ENCODE measurements around the gene PKNOX2. TPM values are rescaled to one million over a fixed set of nuclear protein-coding genes. Genes with fewer than 3 reads are reported as not detected.

PKNOX2 gene
- total RNA-seq, 1 experiment from 2014 or later = not detected

DNA sequence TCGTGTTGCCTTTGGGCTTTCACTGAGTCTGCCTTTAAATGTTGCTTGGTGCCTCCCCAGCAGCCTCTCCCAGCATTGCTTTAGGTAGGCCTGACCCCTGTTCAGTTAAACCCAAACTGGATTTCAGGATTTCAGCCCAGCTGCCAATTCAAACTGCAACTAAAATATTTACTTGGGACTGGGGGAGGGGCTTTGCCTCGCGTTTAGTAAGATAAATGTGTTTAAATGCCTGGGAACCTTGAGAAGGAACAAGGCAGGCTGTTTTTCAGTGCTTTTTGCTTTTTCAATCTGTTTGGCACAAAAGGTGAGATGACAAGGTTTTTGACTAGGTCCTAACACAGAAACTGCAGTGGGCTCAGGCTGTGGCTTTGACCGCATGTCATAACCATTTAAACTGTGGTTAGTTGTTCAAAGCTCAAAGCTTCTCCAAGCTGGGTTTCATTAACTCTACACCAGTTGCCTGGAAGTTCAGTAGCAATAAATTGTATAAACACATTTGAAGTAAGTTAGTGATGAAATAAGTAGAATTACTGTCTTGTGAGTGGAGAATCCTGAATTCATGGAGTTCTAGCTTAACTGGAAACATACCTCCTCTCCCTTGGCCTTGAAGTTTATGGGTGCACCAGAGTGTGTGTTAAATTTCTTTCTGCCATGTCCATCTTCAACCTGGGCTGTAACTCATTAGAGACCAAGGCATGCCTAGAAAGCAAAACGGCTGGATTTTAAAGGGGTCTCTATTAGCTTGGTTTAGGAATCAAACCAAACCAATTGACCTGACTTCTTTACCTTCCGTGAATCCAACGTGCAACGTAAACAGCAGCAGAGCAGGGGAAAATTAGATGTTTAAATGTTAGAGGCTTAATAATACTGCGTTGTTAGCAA lies 3.6 kb downstream of the PKNOX2 start:
- DNase-seq (ENCODE audit: low read depth) = no peak
- in situ Hi-C loops (cut with HindIII; ENCODE audit: low pct_unique_long_range_greater_than_20kb, low sequenced_read_pairs) = no loop called here

GRCh38 chr11:125168918-125169456 lies 4.4 kb downstream of the PKNOX2 start:
- DNase-seq (ENCODE audit: low read depth) = no peak
- in situ Hi-C loops (cut with HindIII; ENCODE audit: low pct_unique_long_range_greater_than_20kb, low sequenced_read_pairs) = no loop called here

GRCh38 chr11:125170001-125170509 lies 5.5 kb downstream of the PKNOX2 start:
- in situ Hi-C loops (cut with HindIII; ENCODE audit: low pct_unique_long_range_greater_than_20kb, low sequenced_read_pairs) = no loop called here
- DNase-seq (ENCODE audit: low read depth) = no peak

DNA sequence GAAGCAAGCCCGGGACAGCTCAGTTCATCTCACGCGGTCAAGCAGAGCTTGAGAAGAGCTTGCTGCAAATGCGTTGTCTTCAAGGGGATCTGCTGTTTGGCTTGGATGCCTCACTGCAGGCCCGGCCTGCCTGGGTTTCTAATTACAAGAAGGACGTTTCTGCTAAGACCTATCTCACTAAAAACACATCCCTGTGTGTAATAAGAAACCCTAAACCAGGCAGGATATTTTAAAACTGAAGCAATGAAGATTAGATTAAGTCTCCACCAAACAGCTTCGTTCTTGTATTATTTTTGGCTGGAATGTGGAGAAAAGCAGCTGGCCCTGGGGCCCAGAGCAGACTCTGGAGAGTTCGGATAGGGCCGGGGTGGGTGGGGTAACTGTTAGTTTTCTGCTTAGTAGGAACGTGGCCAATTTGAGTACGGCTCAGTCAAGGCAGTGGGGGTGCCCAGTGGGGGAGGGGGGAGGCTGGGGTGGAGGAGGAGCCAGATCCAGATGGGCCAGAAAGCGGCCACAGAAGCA lies 6.0 kb downstream of the PKNOX2 start:
- in situ Hi-C loops (cut with HindIII; ENCODE audit: low pct_unique_long_range_greater_than_20kb, low sequenced_read_pairs) = no loop called here
- DNase-seq (ENCODE audit: low read depth) = no peak

GRCh38 chr11:125171974-125172373 lies 7.4 kb downstream of the PKNOX2 start:
- DNase-seq (ENCODE audit: low read depth) = no peak
- in situ Hi-C loops (cut with HindIII; ENCODE audit: low pct_unique_long_range_greater_than_20kb, low sequenced_read_pairs) = no loop called here

GRCh38 chr11:125173027-125173426 lies 8.5 kb downstream of the PKNOX2 start:
- in situ Hi-C loops (cut with HindIII; ENCODE audit: low pct_unique_long_range_greater_than_20kb, low sequenced_read_pairs) = no loop called here
- DNase-seq (ENCODE audit: low read depth) = no peak

DNA sequence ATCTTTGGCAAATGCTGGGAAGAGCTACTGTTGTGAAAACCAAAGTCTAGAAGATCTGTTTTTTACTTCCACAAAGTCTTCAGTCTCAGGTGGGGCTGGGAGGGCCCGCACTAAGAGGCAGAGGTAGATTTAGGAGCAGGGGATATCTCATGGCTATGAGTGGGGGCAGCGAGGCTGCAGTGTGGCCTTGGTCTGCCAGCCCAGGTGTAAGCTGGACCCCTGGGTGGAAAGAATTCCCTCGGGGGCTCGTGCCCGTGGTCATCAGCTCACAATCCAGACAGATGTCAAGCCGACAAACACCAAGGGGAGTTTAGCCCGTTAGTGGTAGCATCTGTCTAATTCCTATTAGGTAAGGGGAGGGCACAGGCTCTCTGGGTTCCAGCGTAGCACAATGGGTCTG lies 9.0 kb downstream of the PKNOX2 start:
- DNase-seq (ENCODE audit: low read depth) = no peak
- in situ Hi-C loops (cut with HindIII; ENCODE audit: low pct_unique_long_range_greater_than_20kb, low sequenced_read_pairs) = no loop called here

- DNase-seq (ENCODE audit: low read depth) = no peak
- in situ Hi-C loops (cut with HindIII; ENCODE audit: low pct_unique_long_range_greater_than_20kb, low sequenced_read_pairs) = no loop called here
These were observed 9.5 kb downstream of the PKNOX2 start for GRCh38 chr11:125174057-125174456.

DNA sequence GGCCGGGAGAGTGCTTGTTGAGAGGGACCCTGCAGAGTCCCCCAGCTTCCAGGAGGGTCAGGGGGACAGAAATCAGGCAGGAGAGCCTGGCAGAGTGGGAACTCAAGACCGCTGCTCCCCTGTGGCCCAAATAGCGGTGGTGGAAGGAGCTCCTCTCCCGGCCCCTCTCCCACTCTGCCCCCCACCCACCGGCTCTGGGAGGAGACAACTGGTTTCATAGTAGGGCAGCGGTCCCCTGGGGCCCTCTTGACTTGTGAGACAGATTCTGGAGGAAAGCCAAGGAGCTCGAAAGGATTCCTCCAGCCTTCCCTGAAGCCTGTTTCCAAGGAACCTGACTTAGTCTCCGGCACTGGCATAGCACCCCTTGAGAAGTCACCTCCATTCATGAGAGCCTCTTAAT lies 10.1 kb downstream of the PKNOX2 start:
- in situ Hi-C loops (cut with HindIII; ENCODE audit: low pct_unique_long_range_greater_than_20kb, low sequenced_read_pairs) = no loop called here
- no peak for DNase-seq (ENCODE audit: low read depth)

- DNase-seq (ENCODE audit: low read depth) = no peak
- in situ Hi-C loops (cut with HindIII; ENCODE audit: low pct_unique_long_range_greater_than_20kb, low sequenced_read_pairs) = no loop called here
These were observed 10.6 kb downstream of the PKNOX2 start for GRCh38 chr11:125175166-125175565.

GRCh38 chr11:125175896-125176575 lies 11.5 kb downstream of the PKNOX2 start:
- DNase-seq (ENCODE audit: low read depth) = no peak
- in situ Hi-C loops (cut with HindIII; ENCODE audit: low pct_unique_long_range_greater_than_20kb, low sequenced_read_pairs) = no loop called here

DNA sequence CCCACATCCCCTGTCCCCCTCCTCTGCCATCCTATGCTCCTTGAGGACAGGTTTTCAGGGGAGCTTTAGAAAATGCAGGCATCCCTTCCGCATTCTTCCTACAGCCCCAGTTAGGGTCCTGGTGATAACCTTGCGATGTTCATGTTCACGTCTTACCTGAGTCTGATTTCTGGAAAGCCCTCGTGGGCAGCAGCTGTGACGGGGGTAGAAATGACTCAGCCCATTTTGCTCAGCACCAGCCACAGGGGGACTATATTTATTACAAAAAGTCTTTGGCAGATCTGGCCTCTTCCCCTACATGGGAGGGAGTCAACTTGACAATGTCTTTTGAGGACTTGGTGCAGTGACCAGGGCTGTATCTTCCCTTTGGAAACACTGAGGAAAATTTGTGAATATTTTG lies 12.3 kb downstream of the PKNOX2 start:
- DNase-seq (ENCODE audit: low read depth) = no peak
- in situ Hi-C loops (cut with HindIII; ENCODE audit: low pct_unique_long_range_greater_than_20kb, low sequenced_read_pairs) = no loop called here

GRCh38 chr11:125177543-125177942 lies 13.0 kb downstream of the PKNOX2 start:
- in situ Hi-C loops (cut with HindIII; ENCODE audit: low pct_unique_long_range_greater_than_20kb, low sequenced_read_pairs) = no loop called here
- no peak for DNase-seq (ENCODE audit: low read depth)

DNA sequence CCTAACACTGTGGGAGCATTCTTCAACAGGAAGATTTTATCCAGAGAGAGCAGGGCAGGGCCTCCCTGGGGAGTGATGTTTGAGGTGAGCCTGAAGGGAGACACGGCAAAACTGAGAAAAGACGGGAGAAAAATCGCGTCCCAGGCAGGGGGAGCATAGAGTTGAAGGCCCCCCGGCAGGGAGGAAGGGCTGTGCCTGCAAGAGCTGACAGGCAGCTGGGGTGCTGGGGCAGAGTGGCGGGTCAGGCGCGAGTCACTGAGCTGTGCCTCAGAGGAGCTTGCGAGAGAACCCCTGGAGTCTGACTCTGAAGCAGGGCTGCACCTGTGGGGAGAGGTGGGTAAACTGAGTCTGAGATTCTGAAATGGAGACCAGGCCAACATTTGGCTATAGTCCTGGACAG lies 14.8 kb downstream of the PKNOX2 start:
- in situ Hi-C loops (cut with HindIII; ENCODE audit: low pct_unique_long_range_greater_than_20kb, low sequenced_read_pairs) = no loop called here
- DNase-seq (ENCODE audit: low read depth) = no peak

DNA sequence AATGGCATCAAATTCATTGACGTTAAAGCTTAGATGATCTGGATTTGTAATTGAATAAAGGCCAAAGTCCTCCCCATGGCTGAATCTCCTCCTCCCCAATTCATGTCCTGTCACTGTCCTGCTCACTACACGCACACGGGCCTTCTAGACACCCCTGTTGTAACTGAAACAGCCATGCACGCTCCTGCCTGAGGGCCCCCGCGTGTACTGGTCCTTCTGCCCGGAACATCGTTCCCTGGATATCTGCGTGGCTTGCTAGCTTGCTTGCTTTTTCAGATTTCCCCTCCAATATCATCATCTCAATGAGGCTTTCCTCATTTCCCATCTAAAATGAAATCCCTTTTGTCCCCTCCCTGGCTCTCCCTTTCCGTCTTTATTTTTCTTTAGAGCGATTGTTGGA lies 15.3 kb downstream of the PKNOX2 start:
- no peak for DNase-seq (ENCODE audit: low read depth)
- in situ Hi-C loops (cut with HindIII; ENCODE audit: low pct_unique_long_range_greater_than_20kb, low sequenced_read_pairs) = no loop called here

DNA sequence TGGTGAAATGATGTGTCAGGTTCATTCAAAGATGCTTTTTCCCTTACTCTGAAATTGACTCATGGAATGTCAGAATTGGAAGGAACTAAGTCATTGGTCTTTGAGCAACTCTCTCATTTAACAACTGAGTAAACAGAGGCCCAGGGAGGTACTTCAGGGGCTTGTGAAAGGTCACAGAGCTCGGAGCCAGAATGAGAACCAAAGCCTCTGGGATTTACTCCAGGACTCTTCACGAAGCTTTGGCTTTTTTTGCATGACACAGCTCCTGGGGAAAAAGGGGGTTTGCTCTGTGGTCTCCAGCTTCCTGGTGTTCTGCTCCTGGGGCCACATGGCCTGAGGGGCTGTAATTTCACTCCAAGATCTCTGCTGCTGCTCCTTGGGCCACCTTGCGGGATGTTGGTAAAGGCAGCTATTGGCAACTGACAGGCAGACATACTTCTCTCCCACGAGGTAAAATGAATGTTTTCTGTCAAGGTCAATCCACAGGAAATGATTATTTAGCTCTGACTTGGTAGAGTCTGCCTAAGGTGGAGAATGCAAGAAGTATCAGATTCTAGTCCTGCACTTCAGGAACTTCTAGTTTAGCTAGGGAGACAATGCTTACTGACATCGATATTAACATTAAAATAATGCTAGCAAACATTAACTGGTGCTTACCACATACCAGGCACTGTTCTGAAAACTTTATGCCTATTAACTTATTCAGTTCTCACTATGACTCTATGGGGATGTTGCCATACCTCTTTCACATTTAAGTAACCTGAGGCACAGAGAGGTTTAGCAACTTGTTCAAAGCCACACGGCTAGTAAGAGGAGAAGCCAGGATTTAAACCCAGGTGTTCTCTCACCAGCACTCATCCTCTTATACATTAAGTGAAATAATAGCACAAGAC lies 16.1 kb downstream of the PKNOX2 start:
- in situ Hi-C loops (cut with HindIII; ENCODE audit: low pct_unique_long_range_greater_than_20kb, low sequenced_read_pairs) = no loop called here
- DNase-seq (ENCODE audit: low read depth) = no peak

DNA sequence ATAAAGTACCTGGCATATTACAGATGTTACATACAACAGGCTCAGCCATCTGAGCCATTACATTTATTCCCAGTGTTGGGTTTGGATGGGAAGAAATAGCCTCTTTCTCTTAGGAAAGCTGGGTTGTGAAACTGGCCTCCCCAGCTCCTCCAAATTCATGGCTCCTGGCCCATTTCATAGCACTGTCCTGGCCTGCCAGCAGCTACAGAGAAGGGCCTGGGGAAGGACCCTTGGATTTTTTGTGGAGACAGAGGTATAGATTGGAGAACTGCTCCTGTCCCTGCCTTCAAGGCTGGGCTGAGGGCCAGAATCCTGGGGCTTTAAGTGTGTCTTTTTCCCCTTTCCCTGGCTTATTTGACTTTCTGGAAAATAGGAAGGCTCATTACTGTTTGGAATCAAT lies 18.0 kb downstream of the PKNOX2 start:
- no peak for DNase-seq (ENCODE audit: low read depth)
- in situ Hi-C loops (cut with HindIII; ENCODE audit: low pct_unique_long_range_greater_than_20kb, low sequenced_read_pairs) = no loop called here

DNA sequence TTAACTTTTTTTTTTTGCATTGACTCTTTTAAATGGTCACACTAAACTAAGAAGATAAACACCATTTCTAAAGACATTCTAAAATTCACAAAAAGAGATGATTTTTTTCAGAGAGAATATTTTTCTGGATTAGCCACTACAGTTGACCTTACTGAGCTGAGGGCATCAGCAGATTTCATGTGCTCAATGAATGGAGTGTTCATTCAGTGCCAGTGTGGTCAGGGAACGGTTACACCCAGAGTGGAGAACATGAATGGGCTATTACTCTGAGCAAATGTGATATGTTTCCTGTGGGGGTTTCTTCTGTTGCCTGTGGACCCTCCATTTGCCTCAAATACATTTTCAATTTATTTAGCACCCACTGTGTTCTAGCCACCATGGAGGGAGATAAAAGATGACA lies 19.1 kb downstream of the PKNOX2 start:
- in situ Hi-C loops (cut with HindIII; ENCODE audit: low pct_unique_long_range_greater_than_20kb, low sequenced_read_pairs) = no loop called here
- DNase-seq (ENCODE audit: low read depth) = no peak
